GM12878 (cell line): ENCODE measurements around the gene PRTN3. TPM values are rescaled to one million over a fixed set of nuclear protein-coding genes. Genes with fewer than 3 reads are reported as not detected.

Experiments
- ATAC-seq: fragments of 200-7000 bp; cut with Tn5 transposase; 3 replicates; pipeline ENCODE4 v1.9.1; 2020; ENCODE audit warnings: mild to moderate bottlenecking, moderate library complexity
- BruUV-seq: library from RNA; stranded (reverse); fragments of 400-500 nt; replicated peaks from 2 replicates; lab custom pipeline; 2021; lab: Mats Ljungman, UMichigan
- CTCF ChIA-PET: fragments of 300-600 bp; sonication (Branson Sonifier 250); formaldehyde crosslinking; extraction: SDS; loops from one replicate; lab custom pipeline; 2021; ENCODE audit warnings: inconsistent platforms; lab: Yijun Ruan, JAX
- POLR2A ChIA-PET: fragments of 350-600 bp; formaldehyde crosslinking; extraction: SDS; loops from one replicate; lab custom pipeline; 2021; ENCODE audit warnings: inconsistent platforms; lab: Charles Lee
- RAD21 ChIA-PET: fragments of 300-600 bp; sonication (Branson Sonifier 250); formaldehyde crosslinking; loops from one replicate; lab custom pipeline; 2023; ENCODE audit warnings: antibody characterized with exemption; ENCODE audit not compliant: unreplicated experiment; lab: Charles Lee
- SMC1A ChIA-PET: fragments of 300-600 bp; sonication (Branson Sonifier 250); formaldehyde crosslinking; loops from one replicate; lab custom pipeline; 2023; ENCODE audit not compliant: unreplicated experiment, uncharacterized antibody; lab: Charles Lee
- DNase-seq: peaks from one replicate; pipeline ENCODE4 v3.0.0-alpha.2; 2011; ENCODE audit warnings: low read depth, low spot score
- FAIRE-seq: peaks from 3 replicates; lab custom pipeline; 2011; peaks lifted over from hg19 to GRCh38; lab: Jason Lieb, UNC
- H2AFZ ChIP-seq: 2 replicates; pipeline ENCODE4 v1.6.0; 2011; ENCODE audit warnings: low read depth, low read length, control low read depth; ENCODE audit not compliant: control insufficient read depth
- H3K27ac ChIP-seq: 2 replicates; pipeline ENCODE4 v1.5.1; 2011; ENCODE audit warnings: control low read depth; ENCODE audit not compliant: control insufficient read depth, insufficient read depth
- H3K27me3 ChIP-seq, 2 experiments: replicated peaks in 1 of 2; 2 replicates each; pipeline versions ENCODE4 v1.6.0 to v1.6.1; 2011; ENCODE audit warnings: low read length in 1 of 2; ENCODE audit not compliant: control insufficient read depth in 2 of 2, insufficient read depth in 2 of 2
- H3K36me3 ChIP-seq, 2 experiments: 2 replicates each; pipeline ENCODE4 v1.5.1; 2011; ENCODE audit warnings: low read length in 1 of 2; ENCODE audit not compliant: control insufficient read depth in 2 of 2, insufficient read depth in 2 of 2
- H3K4me1 ChIP-seq: 2 replicates; pipeline ENCODE4 v1.6.1; 2011; ENCODE audit warnings: mild to moderate bottlenecking, low read length, moderate library complexity, mixed read lengths; ENCODE audit not compliant: control insufficient read depth, insufficient read depth
- H3K4me2 ChIP-seq: 2 replicates; pipeline ENCODE4 v1.6.0; 2011; ENCODE audit warnings: control low read depth; ENCODE audit not compliant: control insufficient read depth, insufficient read depth
- H3K4me3 ChIP-seq: fragments of 200-600 bp; sonication (generic); 2 replicates; pipeline ENCODE4 v1.5.1; 2016
- H3K79me2 ChIP-seq: 2 replicates; pipeline ENCODE4 v1.6.0; 2011; ENCODE audit warnings: low read length; ENCODE audit not compliant: control insufficient read depth, insufficient read depth
- H3K9ac ChIP-seq: 2 replicates; pipeline ENCODE4 v1.8.0; 2011; ENCODE audit warnings: low read length, control low read depth, mixed read lengths; ENCODE audit not compliant: control insufficient read depth, insufficient read depth
- H3K9me3 ChIP-seq: replicated peaks from 3 replicates; pipeline ENCODE4 v1.5.1; 2011; ENCODE audit warnings: mild to moderate bottlenecking, low read length; ENCODE audit not compliant: control insufficient read depth, insufficient read depth
- H4K20me1 ChIP-seq: 2 replicates; pipeline ENCODE4 v1.6.0; 2011; ENCODE audit not compliant: control insufficient read depth, insufficient read depth
- CBFB ChIP-seq: IDR thresholded peaks from 2 replicates; pipeline ENCODE4 v1.6.1; 2016; ENCODE audit warnings: antibody characterized with exemption, low read depth
- CEBPB ChIP-seq, 2 experiments: fragments of 150-350 bp in 1 of 2; IDR thresholded peaks; 2 replicates each; pipeline ENCODE4 v1.6.1; 2012 to 2014; ENCODE audit warnings: low read depth in 2 of 2, low read length in 2 of 2, borderline replicate concordance in 1 of 2, inconsistent platforms in 1 of 2
- DPF2 ChIP-seq: fragments of 450-650 bp; IDR thresholded peaks from 2 replicates; pipeline ENCODE4 v1.6.1; 2017; ENCODE audit warnings: mild to moderate bottlenecking
- FOXM1 ChIP-seq: IDR thresholded peaks from 2 replicates; pipeline ENCODE4 v1.6.1; 2012; ENCODE audit warnings: low read depth, mild to moderate bottlenecking, inconsistent platforms, low read length, moderate library complexity
- IKZF2 ChIP-seq, 2 experiments: fragments of 450-650 bp; IDR thresholded peaks; 2 replicates each; pipeline ENCODE4 v1.6.1; 2017; ENCODE audit warnings: mild to moderate bottlenecking in 2 of 2, moderate library complexity in 2 of 2
- LARP7 ChIP-seq: fragments of 450-650 bp; IDR thresholded peaks from 2 replicates; pipeline ENCODE4 v1.6.1; 2017; ENCODE audit warnings: mild to moderate bottlenecking
- MEF2B ChIP-seq: fragments of 450-650 bp; IDR thresholded peaks from 2 replicates; pipeline ENCODE4 v1.6.1; 2018; ENCODE audit warnings: mild to moderate bottlenecking, moderate library complexity; ENCODE audit not compliant: partially characterized antibody, poor library complexity, severe bottlenecking
- MYC ChIP-seq: IDR thresholded peaks from 2 replicates; pipeline ENCODE4 v1.6.1; 2011; ENCODE audit warnings: mild to moderate bottlenecking, low read length, moderate library complexity, inconsistent platforms; ENCODE audit not compliant: insufficient read depth, insufficient replicate concordance, insufficient read length, severe bottlenecking
- PML ChIP-seq: IDR thresholded peaks from 2 replicates; pipeline ENCODE4 v1.6.1; 2012; ENCODE audit warnings: low read length, inconsistent platforms
- POLR2AphosphoS5 ChIP-seq: IDR thresholded peaks from 2 replicates; pipeline ENCODE4 v1.6.1; 2011; ENCODE audit warnings: mild to moderate bottlenecking, low read length, inconsistent platforms
- RB1 ChIP-seq: fragments of 450-650 bp; formaldehyde crosslinking; IDR thresholded peaks from 2 replicates; pipeline ENCODE4 v1.6.1; 2017; ENCODE audit warnings: mild to moderate bottlenecking, borderline replicate concordance
- TAF1 ChIP-seq: IDR thresholded peaks from 2 replicates; pipeline ENCODE4 v1.6.1; 2011; ENCODE audit warnings: mild to moderate bottlenecking, low read depth, low read length, borderline replicate concordance
- ZNF592 ChIP-seq: fragments of 450-650 bp; IDR thresholded peaks from 2 replicates; pipeline ENCODE4 v1.6.1; 2017; ENCODE audit warnings: mild to moderate bottlenecking, moderate library complexity
- WGBS: methylation state at CpG from one replicate; pipeline ENCODE4 v1.1.6; 2016; ENCODE audit warnings: low lambda C conversion rate; ENCODE audit not compliant: insufficient replicate concordance, insufficient coverage; ENCODE audit errors: missing lambda C conversion rate; 5-methylcytosine and 5-hydroxymethylcytosine counted together
- in situ Hi-C: fragments of 300-500 bp; cut with MboI; formaldehyde crosslinking; loops from 9 replicates; pipeline ENCODE4 v1.14.3; 2018; ENCODE audit warnings: mixed read lengths
- intact Hi-C: fragments of 100-400 bp; cut with micrococcal nuclease; formaldehyde crosslinking; loops from one replicate; pipeline ENCODE4 v1.14.2; 2022; ENCODE audit not compliant: unreplicated experiment
- polyA plus RNA-seq, 11 experiments: library from polyadenylated mRNA; depleted of rRNA in 4 of 11; unstranded in 6 of 11; stranded (reverse) in 5 of 11; fragments of >200 nt; fragmentation: Nextera tagmentation in 4 of 11; fragmentation: Illumina TruSeq in 1 of 11; extraction: Ambion mirVana in 4 of 11; extraction: Trizol in 1 of 11; gene quantifications; 1 replicate in 1 of 11; 2 replicates in 10 of 11; pipeline versions ENCODE4 v1.2.1 to v1.2.3, GENCODE V29; 2011 to 2016; ENCODE audit warnings: inconsistent platforms in 2 of 11, missing spikeins in 2 of 11, low read depth in 1 of 11
- total RNA-seq, 4 experiments: library from RNA; depleted of rRNA in 3 of 4; stranded (reverse); fragments of >200 nt in 3 of 4; fragmentation: Illumina TruSeq in 1 of 4; extraction: Trizol in 1 of 4; gene quantifications; 2 replicates each; pipeline versions ENCODE4 v1.2.1 to v1.2.3, GENCODE V29; 2013 to 2021
- TF ChIP-seq, protein P1 (sequence below): fragments of 450-650 bp; IDR thresholded peaks from 2 replicates; pipeline ENCODE4 v1.6.1; 2017; ENCODE audit warnings: borderline replicate concordance
- TF ChIP-seq, protein P2 (sequence below): fragments of 450-650 bp; IDR thresholded peaks from 2 replicates; pipeline ENCODE4 v1.6.1; 2016; ENCODE audit warnings: mild to moderate bottlenecking

Gene PRTN3
- total and polyA plus RNA-seq, 10 of the 15 experiments (the other 5 are each of a cell fraction or from before 2014, with no cell fraction given): 0.08 TPM; not detected in 9

GRCh38 chr19:831407-832369 lies 9.1 kb upstream of the PRTN3 start (continued):
- TF ChIP-seq ZNF592 (no peak), CBFB (no peak), POLR2AphosphoS5 (no peak), MYC (no peak), FOXM1 (no peak)

DNA sequence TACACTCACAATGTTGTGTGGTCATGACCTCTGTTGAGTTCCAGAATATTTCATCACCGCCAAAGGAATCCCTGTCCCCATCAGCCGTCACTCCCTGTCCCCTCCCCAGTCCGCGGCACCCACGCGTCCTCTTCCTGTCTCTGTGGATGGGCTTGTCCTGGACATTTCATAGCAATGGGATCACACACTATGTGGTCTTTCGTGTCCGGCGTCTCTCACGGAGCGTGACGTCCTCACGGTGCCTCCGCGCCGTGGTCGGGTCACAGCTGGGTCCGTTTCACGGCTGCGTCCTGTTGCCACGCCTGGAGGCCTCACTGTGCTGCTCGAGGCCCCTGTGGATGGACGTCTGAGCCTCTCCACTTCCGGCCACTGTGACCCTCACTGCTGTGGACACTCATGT lies 6.6 kb upstream of the PRTN3 start:
- no TSS peak for BruUV-seq
- Histone ChIP-seq H3K27ac (no peak overlapping the region), H4K20me1 (no peaks in the 10 kb centered on the region), H3K4me1 (no peaks in the 10 kb centered on the region), H3K79me2 (no peaks in the 10 kb centered on the region), H3K9me3 (no peaks in the 10 kb centered on the region), H3K27me3 (no peaks in the 10 kb centered on the region), H3K4me2 (no peak overlapping the region), H2AFZ (no peak overlapping the region), H3K36me3 (no peaks in the 10 kb centered on the region), H3K4me3 (no peak overlapping the region), H3K9ac (no peak overlapping the region)
- DNase-seq (no peak), ATAC-seq (no peak), FAIRE-seq (no peak)
- POLR2A ChIA-PET: no interaction called here
- RAD21 ChIA-PET: no interaction called here
- WGBS: 64% methylated on average over 24 of the region's 24 CpGs
- SMC1A ChIA-PET: no interaction called here
- intact Hi-C loops: no loop called here
- in situ Hi-C loops: no loop called here
- CTCF ChIA-PET: no interaction called here
- TF ChIP-seq CEBPB (IDR thresholded peaks at IDR 0.05; ENCODE audit: borderline replicate concordance in 1 of 2, low read depth in 2 of 2, low read length in 2 of 2) (no peak), TAF1 (no peak), IKZF2 (IDR thresholded peaks at IDR 0.05) (no peak), LARP7 (no peak), RB1 (no peak), PML (no peak), MEF2B (no peak), DPF2 (no peak)
- TF ChIP-seq, protein P1, sequence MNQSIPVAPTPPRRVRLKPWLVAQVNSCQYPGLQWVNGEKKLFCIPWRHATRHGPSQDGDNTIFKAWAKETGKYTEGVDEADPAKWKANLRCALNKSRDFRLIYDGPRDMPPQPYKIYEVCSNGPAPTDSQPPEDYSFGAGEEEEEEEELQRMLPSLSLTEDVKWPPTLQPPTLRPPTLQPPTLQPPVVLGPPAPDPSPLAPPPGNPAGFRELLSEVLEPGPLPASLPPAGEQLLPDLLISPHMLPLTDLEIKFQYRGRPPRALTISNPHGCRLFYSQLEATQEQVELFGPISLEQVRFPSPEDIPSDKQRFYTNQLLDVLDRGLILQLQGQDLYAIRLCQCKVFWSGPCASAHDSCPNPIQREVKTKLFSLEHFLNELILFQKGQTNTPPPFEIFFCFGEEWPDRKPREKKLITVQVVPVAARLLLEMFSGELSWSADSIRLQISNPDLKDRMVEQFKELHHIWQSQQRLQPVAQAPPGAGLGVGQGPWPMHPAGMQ: no peak
- TF ChIP-seq, protein P2, sequence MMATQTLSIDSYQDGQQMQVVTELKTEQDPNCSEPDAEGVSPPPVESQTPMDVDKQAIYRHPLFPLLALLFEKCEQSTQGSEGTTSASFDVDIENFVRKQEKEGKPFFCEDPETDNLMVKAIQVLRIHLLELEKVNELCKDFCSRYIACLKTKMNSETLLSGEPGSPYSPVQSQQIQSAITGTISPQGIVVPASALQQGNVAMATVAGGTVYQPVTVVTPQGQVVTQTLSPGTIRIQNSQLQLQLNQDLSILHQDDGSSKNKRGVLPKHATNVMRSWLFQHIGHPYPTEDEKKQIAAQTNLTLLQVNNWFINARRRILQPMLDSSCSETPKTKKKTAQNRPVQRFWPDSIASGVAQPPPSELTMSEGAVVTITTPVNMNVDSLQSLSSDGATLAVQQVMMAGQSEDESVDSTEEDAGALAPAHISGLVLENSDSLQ: no peak
